Smooth muscle cell (in vitro differentiated cells): ENCODE measurements around the gene CAMSAP3. TPM values are rescaled to one million over a fixed set of nuclear protein-coding genes. Genes with fewer than 3 reads are reported as not detected.

Experiments
- DNase-seq: peaks from one replicate; lab custom pipeline; 2025; ENCODE audit not compliant: unreplicated experiment; lab: John Stamatoyannopoulos, UW
- H2AFZ ChIP-seq: fragments of 200-600 bp; sonication (generic); 2 replicates; pipeline ENCODE4 v1.6.0; 2016; ENCODE audit warnings: antibody characterized with exemption, low read depth, mild to moderate bottlenecking
- H3F3A ChIP-seq: fragments of 200-600 bp; sonication (generic); 2 replicates; pipeline ENCODE4 v1.6.0; 2017; ENCODE audit warnings: antibody characterized with exemption, low read depth
- H3K27ac ChIP-seq: fragments of 200-600 bp; sonication (generic); 2 replicates; pipeline ENCODE4 v1.5.1; 2016; ENCODE audit warnings: low read depth, mild to moderate bottlenecking
- H3K27me3 ChIP-seq: fragments of 200-600 bp; sonication (generic); 2 replicates; pipeline ENCODE4 v1.6.1; 2016; ENCODE audit warnings: low read depth, mild to moderate bottlenecking
- H3K36me3 ChIP-seq: fragments of 200-600 bp; sonication (generic); 2 replicates; pipeline ENCODE4 v1.5.1; 2016; ENCODE audit warnings: low read depth
- H3K4me1 ChIP-seq: fragments of 200-600 bp; sonication (generic); 2 replicates; pipeline ENCODE4 v1.5.1; 2016; ENCODE audit warnings: low read depth
- H3K4me2 ChIP-seq: fragments of 200-600 bp; sonication (generic); 2 replicates; pipeline ENCODE4 v1.6.0; 2016; ENCODE audit warnings: mild to moderate bottlenecking
- H3K4me3 ChIP-seq: fragments of 200-600 bp; sonication (generic); 2 replicates; pipeline ENCODE4 v1.5.1; 2016; ENCODE audit warnings: mild to moderate bottlenecking
- H3K79me2 ChIP-seq: fragments of 200-600 bp; sonication (generic); 2 replicates; pipeline ENCODE4 v1.6.0; 2016; ENCODE audit warnings: low read depth, mild to moderate bottlenecking
- H3K9ac ChIP-seq: fragments of 200-600 bp; sonication (generic); 2 replicates; pipeline ENCODE4 v1.6.0; 2016; ENCODE audit warnings: low read depth
- H3K9me3 ChIP-seq: fragments of 200-600 bp; sonication (generic); replicated peaks from 2 replicates; pipeline ENCODE4 v1.5.1; 2016; ENCODE audit warnings: low read depth
- H4K20me1 ChIP-seq: fragments of 200-600 bp; sonication (generic); 2 replicates; pipeline ENCODE4 v1.6.0; 2016; ENCODE audit warnings: low read depth
- CTCF ChIP-seq: fragments of 200-600 bp; sonication (generic); IDR thresholded peaks from 2 replicates; pipeline ENCODE4 v1.5.1; 2017; ENCODE audit warnings: borderline replicate concordance, mild to moderate bottlenecking, antibody characterized with exemption; ENCODE audit not compliant: insufficient read depth, poor library complexity, severe bottlenecking
- WGBS: methylation state at CpG from one replicate; pipeline ENCODE4 v1.1.7; 2016; ENCODE audit warnings: low lambda C conversion rate; 5-methylcytosine and 5-hydroxymethylcytosine counted together
- polyA plus RNA-seq: library from polyadenylated mRNA; unstranded; fragments of >200 nt; fragmentation: Nextera tagmentation; extraction: Ambion mirVana; gene quantifications from 2 replicates; pipeline ENCODE4 v1.2.1, GENCODE V29; 2016
- total RNA-seq: library from RNA; depleted of rRNA; stranded (reverse); fragments of >200 nt; gene quantifications from 2 replicates; pipeline ENCODE4 v1.2.3, GENCODE V29; 2014

The CAMSAP3 gene
- total and polyA plus RNA-seq, 2 experiments from 2014 or later, result 1.4 to 1.8 TPM

GRCh38 chr19:7654401-7654800 lies 58.7 kb downstream of the CAMSAP3 start:
- Histone ChIP-seq H2AFZ (no peak overlapping the region), H3K27ac (no peak overlapping the region), H3K4me2 (no peak overlapping the region), H3K4me3 (no peak overlapping the region), H3K79me2 (no peaks in the 10 kb centered on the region), H3K9ac (no peak overlapping the region), H3K4me1 (no peaks in the 10 kb centered on the region), H3K27me3 (peaks cover 7% of the 10 kb centered on the region), H3K9me3 (no peaks in the 10 kb centered on the region), H3F3A (no peaks in the 10 kb centered on the region), H4K20me1 (no peaks in the 10 kb centered on the region), H3K36me3 (no peaks in the 10 kb centered on the region)
- DNase-seq, result no peak
- 56% methylated on average over 8 of the region's 8 CpGs for WGBS
- TF ChIP-seq CTCF, result no peak

- Histone ChIP-seq H3K4me3 (no peak overlapping the region), H3K4me1 (no peaks in the 10 kb centered on the region), H3K4me2 (no peak overlapping the region), H3K36me3 (no peaks in the 10 kb centered on the region), H3K9ac (no peak overlapping the region), H3K27ac (no peak overlapping the region), H4K20me1 (no peaks in the 10 kb centered on the region), H2AFZ (no peak overlapping the region), H3K9me3 (no peaks in the 10 kb centered on the region), H3K79me2 (no peaks in the 10 kb centered on the region), H3K27me3 (peaks cover 8% of the 10 kb centered on the region), H3F3A (no peaks in the 10 kb centered on the region)
- TF ChIP-seq CTCF, result no peak
- DNase-seq, result no peak
- 79% methylated on average over 8 of the region's 8 CpGs for WGBS
Measured at GRCh38 chr19:7655581-7655980, 59.9 kb downstream of the CAMSAP3 start.

GRCh38 chr19:7657131-7657751 lies 61.6 kb downstream of the CAMSAP3 start:
- Histone ChIP-seq H3K79me2 (no peaks in the 10 kb centered on the region), H3K27me3 (peaks cover 16% of the 10 kb centered on the region), H3F3A (no peaks in the 10 kb centered on the region), H2AFZ (no peak overlapping the region), H3K9ac (no peak overlapping the region), H3K4me1 (no peaks in the 10 kb centered on the region), H4K20me1 (no peaks in the 10 kb centered on the region), H3K4me2 (no peak overlapping the region), H3K36me3 (no peaks in the 10 kb centered on the region), H3K27ac (no peak overlapping the region), H3K4me3 (no peak overlapping the region), H3K9me3 (no peaks in the 10 kb centered on the region)
- TF ChIP-seq CTCF, result no peak
- no peak for DNase-seq
- 60% methylated on average over 14 of the region's 14 CpGs for WGBS

- Histone ChIP-seq H3K79me2 (no peaks in the 10 kb centered on the region), H3K36me3 (no peaks in the 10 kb centered on the region), H3K4me3 (no peak overlapping the region), H2AFZ (no peak overlapping the region), H3K9ac (no peak overlapping the region), H3F3A (no peaks in the 10 kb centered on the region), H3K9me3 (no peaks in the 10 kb centered on the region), H3K4me1 (no peaks in the 10 kb centered on the region), H3K4me2 (no peak overlapping the region), H4K20me1 (no peaks in the 10 kb centered on the region), H3K27me3 (peaks cover 16% of the 10 kb centered on the region), H3K27ac (no peak overlapping the region)
- WGBS, result 67% methylated on average over 9 of the region's 9 CpGs
- DNase-seq, result no peak
- TF ChIP-seq CTCF, result no peak
Measured at GRCh38 chr19:7658219-7658686, 62.6 kb downstream of the CAMSAP3 start.
